Endothelial cell of umbilical vein (primary cell): ENCODE data around the gene COX5A. TPM values are rescaled to one million over a fixed set of nuclear protein-coding genes. Genes with fewer than 3 reads are reported as not detected.

Experiments
- BruUV-seq: library from RNA; stranded (reverse); fragments of 400-500 nt; replicated peaks from 2 replicates; lab custom pipeline; 2021; lab: Mats Ljungman, UMichigan
- CTCF ChIA-PET: fragments of 300-600, 350-600 bp; sonication (Branson Sonifier 250); formaldehyde crosslinking; loops from one replicate; lab custom pipeline; 2021; ENCODE audit warnings: antibody characterized with exemption, inconsistent platforms; lab: Charles Lee
- POLR2A ChIA-PET: fragments of 300-600, 350-600 bp; sonication (Branson Sonifier 250); formaldehyde crosslinking; loops from one replicate; lab custom pipeline; 2021; ENCODE audit warnings: antibody characterized with exemption, inconsistent platforms; lab: Charles Lee
- DNase-seq: peaks from one replicate; pipeline ENCODE4 v3.0.0-alpha.2; 2011; ENCODE audit warnings: low read depth, low spot score
- FAIRE-seq: peaks from 2 replicates; lab custom pipeline; 2011; peaks lifted over from hg19 to GRCh38; lab: Jason Lieb, UNC
- H2AFZ ChIP-seq: 2 replicates; pipeline ENCODE4 v1.6.0; 2012; ENCODE audit warnings: low read depth, low read length, control low read depth, inconsistent platforms
- H3K27ac ChIP-seq: 2 replicates; pipeline ENCODE4 v1.5.1; 2011; ENCODE audit warnings: low read depth, mild to moderate bottlenecking, control low read depth, low read length, moderate library complexity; ENCODE audit not compliant: insufficient read depth
- H3K27me3 ChIP-seq, 2 experiments: 2 replicates each; pipeline versions ENCODE4 v1.6.0 to v1.6.1; 2011; ENCODE audit warnings: low read length in 2 of 2, mixed read lengths in 1 of 2; ENCODE audit not compliant: control insufficient read depth in 2 of 2, insufficient read depth in 2 of 2
- H3K36me3 ChIP-seq, 2 experiments: 2 replicates in 1 of 2; 3 replicates in 1 of 2; pipeline ENCODE4 v1.5.1; 2011; ENCODE audit warnings: low read length in 2 of 2, mild to moderate bottlenecking in 1 of 2, moderate library complexity in 1 of 2; ENCODE audit not compliant: control insufficient read depth in 2 of 2, insufficient read depth in 2 of 2; ENCODE audit errors: extremely low read depth in 1 of 2
- H3K4me1 ChIP-seq: 3 replicates; pipeline ENCODE4 v1.5.1; 2011; ENCODE audit warnings: mild to moderate bottlenecking, low read length; ENCODE audit not compliant: control insufficient read depth, insufficient read depth; ENCODE audit errors: extremely low read depth
- H3K4me2 ChIP-seq: 2 replicates; pipeline ENCODE4 v1.6.1; 2011; ENCODE audit warnings: low read length, control low read depth, mixed read lengths; ENCODE audit not compliant: insufficient read depth
- H3K4me3 ChIP-seq, 3 experiments: fragments of 200-600 bp in 1 of 3; sonication (generic), shearing (Covaris generic) in 1 of 3; replicated peaks in 1 of 3; 2 replicates each; pipeline ENCODE4 v1.5.1; 2011 to 2016; ENCODE audit warnings: control low read depth in 3 of 3, low read length in 3 of 3, mild to moderate bottlenecking in 2 of 3, inconsistent platforms in 1 of 3, low read depth in 1 of 3, moderate library complexity in 1 of 3; ENCODE audit not compliant: insufficient read depth in 1 of 3
- H3K79me2 ChIP-seq: 2 replicates; pipeline ENCODE4 v1.6.0; 2012; ENCODE audit warnings: low read length, inconsistent platforms; ENCODE audit not compliant: control insufficient read depth, insufficient read depth
- H3K9ac ChIP-seq: replicated peaks from 2 replicates; pipeline ENCODE3; 2011; ENCODE audit warnings: low read length, control low read depth; ENCODE audit not compliant: insufficient read depth; ENCODE audit errors: extremely low read depth
- H3K9me1 ChIP-seq: replicated peaks from 3 replicates; pipeline ENCODE4 v1.6.0; 2011; ENCODE audit warnings: mild to moderate bottlenecking, low read length; ENCODE audit not compliant: control insufficient read depth, insufficient read depth; ENCODE audit errors: extremely low read depth
- H3K9me3 ChIP-seq: replicated peaks from 2 replicates; pipeline ENCODE4 v1.5.1; 2012; ENCODE audit warnings: low read length, inconsistent platforms; ENCODE audit not compliant: control insufficient read depth, insufficient read depth
- H4K20me1 ChIP-seq: replicated peaks from 2 replicates; pipeline ENCODE3; 2011; ENCODE audit warnings: mild to moderate bottlenecking, low read length; ENCODE audit not compliant: control insufficient read depth, insufficient read depth; ENCODE audit errors: extremely low read depth
- EZH2 ChIP-seq: IDR thresholded peaks from 2 replicates; pipeline ENCODE4 v1.6.1; 2012; ENCODE audit warnings: borderline replicate concordance, low read depth, mild to moderate bottlenecking, moderate library complexity, low read length, inconsistent platforms; ENCODE audit not compliant: severe bottlenecking
- FOS ChIP-seq: IDR thresholded peaks from 2 replicates; pipeline ENCODE4 v1.6.1; 2011; ENCODE audit warnings: mild to moderate bottlenecking, low read length, moderate library complexity, borderline replicate concordance; ENCODE audit not compliant: insufficient read depth
- GATA2 ChIP-seq: IDR thresholded peaks from 2 replicates; pipeline ENCODE4 v1.7.0; 2011; ENCODE audit warnings: low read depth, mild to moderate bottlenecking, moderate library complexity, mixed read lengths, low read length; ENCODE audit not compliant: insufficient read length, insufficient read depth
- JUN ChIP-seq: IDR thresholded peaks from 2 replicates; pipeline ENCODE4 v1.6.1; 2011; ENCODE audit warnings: borderline replicate concordance, low read depth; ENCODE audit not compliant: insufficient read length, insufficient read depth
- MYC ChIP-seq: IDR thresholded peaks from one replicate; pipeline ENCODE4 v1.6.1; 2011; ENCODE audit warnings: mild to moderate bottlenecking, low read depth, low read length
- POLR2A ChIP-seq: IDR thresholded peaks from 2 replicates; pipeline ENCODE4 v1.6.1; 2012; ENCODE audit warnings: low read depth, mild to moderate bottlenecking, control low read depth, low read length
- POLR2AphosphoS5 ChIP-seq: IDR thresholded peaks from 2 replicates; pipeline ENCODE4 v1.6.1; 2012; ENCODE audit warnings: low read depth, mild to moderate bottlenecking, control low read depth, low read length, moderate library complexity; ENCODE audit not compliant: insufficient read depth
- dilution Hi-C: fragments of 300-500 bp; cut with MboI; formaldehyde crosslinking; loops from one replicate; pipeline ENCODE4 v1.15.0; 2019; ENCODE audit warnings: low sequenced_read_pairs; ENCODE audit not compliant: extremely low pct_ligation_motif_present
- intact Hi-C: fragments of 100-400 bp; cut with micrococcal nuclease; formaldehyde crosslinking; loops from one replicate; pipeline ENCODE4 v1.10.0; 2022
- polyA plus RNA-seq, 4 experiments: library from polyadenylated mRNA; depleted of rRNA in 3 of 4; stranded (reverse) in 3 of 4; unstranded in 1 of 4; fragments of >200 nt; gene quantifications; 2 replicates each; pipeline versions ENCODE4 v1.2.1 to v1.2.3, GENCODE V29; 2011 to 2012; ENCODE audit warnings: missing spikeins in 1 of 4
- total RNA-seq: library from RNA; stranded (reverse); gene quantifications from 2 replicates; pipeline ENCODE4 v1.2.3, GENCODE V29; 2021
- TF ChIP-seq, protein P1 (sequence below), 2 donors: IDR thresholded peaks; 1 replicate in 1 of 2; 2 replicates in 1 of 2; pipeline ENCODE4 v1.5.1; 2011; ENCODE audit warnings: low read length in 2 of 2, mild to moderate bottlenecking in 2 of 2, moderate library complexity in 2 of 2, control low read depth in 1 of 2, inconsistent platforms in 1 of 2, low read depth in 1 of 2; ENCODE audit not compliant: insufficient read depth in 1 of 2; ENCODE audit errors: extremely low read depth in 1 of 2
- TF ChIP-seq, protein P2 (sequence below): IDR thresholded peaks from 2 replicates; pipeline ENCODE4 v1.6.1; 2011; ENCODE audit not compliant: insufficient read depth, insufficient read length

The COX5A gene
- total and polyA plus RNA-seq, 2 donors (not counting 3 experiments of a cell fraction or from before 2014, with no cell fraction given) = 134 to 220 TPM

GRCh38 chr15:74976159-74976558 is 38.3 kb upstream of the COX5A start:
- dilution Hi-C loops = no loop called here
- CTCF ChIA-PET = interaction anchor here (0.7 kb wide), 1 partner anchor 12 kb away, joined by 4 read pairs; no protein-coding TSS in a partner anchor
- no peak overlapping the region for H2AFZ ChIP-seq

More at GRCh38 chr15:74976159-74976558, 38.3 kb upstream of the COX5A start:
- Histone ChIP-seq H3K79me2 (no peaks in the 10 kb centered on the region), H3K27me3 (no peaks in the 10 kb centered on the region), H3K9ac (no peak overlapping the region), H4K20me1 (no peaks in the 10 kb centered on the region), H3K36me3 (no peaks in the 10 kb centered on the region), H3K4me1 (no peaks in the 10 kb centered on the region), H3K9me3 (no peaks in the 10 kb centered on the region), H3K9me1 (no peaks in the 10 kb centered on the region), H3K4me2 (no peak overlapping the region), H3K4me3 (no peak overlapping the region), H3K27ac (no peak overlapping the region)
- FAIRE-seq = no peak
- POLR2A ChIA-PET = no interaction called here
- TF ChIP-seq MYC (no peak), POLR2A (no peak), FOS (no peak), EZH2 (no peak), JUN (no peak), POLR2AphosphoS5 (no peak), GATA2 (no peak)
- TF ChIP-seq, protein P1, sequence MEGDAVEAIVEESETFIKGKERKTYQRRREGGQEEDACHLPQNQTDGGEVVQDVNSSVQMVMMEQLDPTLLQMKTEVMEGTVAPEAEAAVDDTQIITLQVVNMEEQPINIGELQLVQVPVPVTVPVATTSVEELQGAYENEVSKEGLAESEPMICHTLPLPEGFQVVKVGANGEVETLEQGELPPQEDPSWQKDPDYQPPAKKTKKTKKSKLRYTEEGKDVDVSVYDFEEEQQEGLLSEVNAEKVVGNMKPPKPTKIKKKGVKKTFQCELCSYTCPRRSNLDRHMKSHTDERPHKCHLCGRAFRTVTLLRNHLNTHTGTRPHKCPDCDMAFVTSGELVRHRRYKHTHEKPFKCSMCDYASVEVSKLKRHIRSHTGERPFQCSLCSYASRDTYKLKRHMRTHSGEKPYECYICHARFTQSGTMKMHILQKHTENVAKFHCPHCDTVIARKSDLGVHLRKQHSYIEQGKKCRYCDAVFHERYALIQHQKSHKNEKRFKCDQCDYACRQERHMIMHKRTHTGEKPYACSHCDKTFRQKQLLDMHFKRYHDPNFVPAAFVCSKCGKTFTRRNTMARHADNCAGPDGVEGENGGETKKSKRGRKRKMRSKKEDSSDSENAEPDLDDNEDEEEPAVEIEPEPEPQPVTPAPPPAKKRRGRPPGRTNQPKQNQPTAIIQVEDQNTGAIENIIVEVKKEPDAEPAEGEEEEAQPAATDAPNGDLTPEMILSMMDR (IDR thresholded peaks at IDR 0.05; ENCODE audit: extremely low read depth in 1 of 2, insufficient read depth in 1 of 2, low read depth in 1 of 2, low read length in 2 of 2) = no peak
- TF ChIP-seq, protein P2, sequence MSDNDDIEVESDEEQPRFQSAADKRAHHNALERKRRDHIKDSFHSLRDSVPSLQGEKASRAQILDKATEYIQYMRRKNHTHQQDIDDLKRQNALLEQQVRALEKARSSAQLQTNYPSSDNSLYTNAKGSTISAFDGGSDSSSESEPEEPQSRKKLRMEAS = no peak
- BruUV-seq = no TSS peak
- intact Hi-C loops = no loop called here
- no peak for DNase-seq
